Stimulated activated naive CD8-positive, alpha-beta T cell treated with anti-CD3 and anti-CD28 coated beads, Interleukin-15, Interleukin-2, amounts not matched to agents 100 ng/mL and 50 ng/mL, for 24 hours (primary cell): Measurements from ENCODE around the gene UBXN2A.
"Not testable (repeated sequence)": the region's sequence is repeated elsewhere in the genome, so short reads cannot be mapped to it uniquely, and the experiment has no call there.

Experiments
- H3K27ac Mint-ChIP-seq: one replicate; pipeline ENCODE4 v1.8.0; 2021; ENCODE audit warnings: mild to moderate bottlenecking, mixed read lengths
- H3K27me3 Mint-ChIP-seq: one replicate; pipeline ENCODE4 v1.8.0; 2021; ENCODE audit warnings: mixed read lengths
- H3K36me3 Mint-ChIP-seq: one replicate; pipeline ENCODE4 v1.8.0; 2021; ENCODE audit warnings: low read depth, mixed read lengths
- H3K4me1 Mint-ChIP-seq: one replicate; pipeline ENCODE4 v1.8.0; 2021; ENCODE audit warnings: low read depth, mixed read lengths
- H3K4me3 Mint-ChIP-seq: one replicate; pipeline ENCODE4 v1.8.0; 2021; ENCODE audit warnings: mild to moderate bottlenecking, mixed read lengths
- H3K9me3 Mint-ChIP-seq: one replicate; pipeline ENCODE4 v1.8.0; 2021; ENCODE audit warnings: mixed read lengths

The UBXN2A gene

GRCh38 chr2:24038786-24039499 lies 98.7 kb downstream of the UBXN2A start:
- Mint-ChIP-seq H3K4me3 (no peak overlapping the region), H3K27ac (no peak overlapping the region), H3K36me3 (peaks cover 39% of the 10 kb centered on the region)

GRCh38 chr2:24040511-24040910 lies 100.2 kb downstream of the UBXN2A start:
- H3K27me3 Mint-ChIP-seq, result no peaks in the 10 kb centered on the region
- H3K4me3 Mint-ChIP-seq, result no peak overlapping the region
- no peak overlapping the region for H3K27ac Mint-ChIP-seq
- H3K4me1 Mint-ChIP-seq, result peaks cover 14% of the 10 kb centered on the region
- H3K9me3 Mint-ChIP-seq, result no peaks in the 10 kb centered on the region
- peaks cover 35% of the 10 kb centered on the region for H3K36me3 Mint-ChIP-seq

More at GRCh38 chr2:24038786-24039499, 98.7 kb downstream of the UBXN2A start:
- peaks cover 12% of the 10 kb centered on the region for H3K4me1 Mint-ChIP-seq
- no peaks in the 10 kb centered on the region for H3K27me3 Mint-ChIP-seq
- no peaks in the 10 kb centered on the region for H3K9me3 Mint-ChIP-seq

- H3K4me1 Mint-ChIP-seq, result peaks cover 19% of the 10 kb centered on the region
- peaks cover 19% of the 10 kb centered on the region for H3K36me3 Mint-ChIP-seq
- H3K9me3 Mint-ChIP-seq, H3K27me3 Mint-ChIP-seq, H3K27ac Mint-ChIP-seq, H3K4me3 Mint-ChIP-seq: not testable (repeated sequence)
Observed at GRCh38 chr2:24043133-24043532, 102.9 kb downstream of the UBXN2A start.

- peaks cover 25% of the 10 kb centered on the region for H3K4me1 Mint-ChIP-seq
- no peak overlapping the region for H3K27ac Mint-ChIP-seq
- H3K9me3 Mint-ChIP-seq, result no peaks in the 10 kb centered on the region
- peaks cover 3% of the 10 kb centered on the region for H3K27me3 Mint-ChIP-seq
- H3K4me3 Mint-ChIP-seq, result peak overlapping the region; percentile 94
- H3K36me3 Mint-ChIP-seq, result peaks cover 5% of the 10 kb centered on the region
Observed at GRCh38 chr2:24045511-24046508, 105.5 kb downstream of the UBXN2A start.

GRCh38 chr2:24046599-24046929 lies 106.3 kb downstream of the UBXN2A start:
- Mint-ChIP-seq H3K27ac (no peak overlapping the region), H3K4me3 (peak overlapping the region; percentile 94), H3K9me3 (no peaks in the 10 kb centered on the region), H3K36me3 (peaks cover 5% of the 10 kb centered on the region), H3K27me3 (peaks cover 3% of the 10 kb centered on the region), H3K4me1 (peaks cover 25% of the 10 kb centered on the region)

GRCh38 chr2:24046930-24047702 lies 106.9 kb downstream of the UBXN2A start, which contains the start of gene WDCP:
WDCP (minus strand) TSS chr2:24047391; CDS start chr2:24039494, 7,897 bp downstream.
- peaks cover 5% of the 10 kb centered on the region for H3K36me3 Mint-ChIP-seq
- peak within 1 kb of the TSS; percentile 92 for H3K27ac Mint-ChIP-seq
- H3K27me3 Mint-ChIP-seq, result peaks cover 3% of the 10 kb centered on the region
- H3K9me3 Mint-ChIP-seq, result no peaks in the 10 kb centered on the region
- peak within 1 kb of the TSS; percentile 94 for H3K4me3 Mint-ChIP-seq
- peaks cover 25% of the 10 kb centered on the region for H3K4me1 Mint-ChIP-seq

- no peaks in the 10 kb centered on the region for H3K9me3 Mint-ChIP-seq
- H3K27me3 Mint-ChIP-seq, result peaks cover 3% of the 10 kb centered on the region
- H3K36me3 Mint-ChIP-seq, result peaks cover 5% of the 10 kb centered on the region
- H3K4me1 Mint-ChIP-seq, result peaks cover 25% of the 10 kb centered on the region
- peak overlapping the region; percentile 94 for H3K4me3 Mint-ChIP-seq
- H3K27ac Mint-ChIP-seq, result peak overlapping the region; percentile 92
Observed at GRCh38 chr2:24047703-24048033, 107.4 kb downstream of the UBXN2A start.

GRCh38 chr2:24048769-24049484 lies 108.7 kb downstream of the UBXN2A start:
- Mint-ChIP-seq H3K4me1 (peaks cover 25% of the 10 kb centered on the region), H3K4me3 (no peak overlapping the region), H3K27me3 (peaks cover 3% of the 10 kb centered on the region), H3K36me3 (no peaks in the 10 kb centered on the region), H3K9me3 (no peaks in the 10 kb centered on the region), H3K27ac (no peak overlapping the region)

- H3K4me3 Mint-ChIP-seq, result no peak within 1 kb of the TSS
- H3K9me3 Mint-ChIP-seq, result no peaks in the 10 kb centered on the region
- H3K27ac Mint-ChIP-seq, result no peak within 1 kb of the TSS
- H3K27me3 Mint-ChIP-seq, result peaks cover 3% of the 10 kb centered on the region
- no peaks in the 10 kb centered on the region for H3K36me3 Mint-ChIP-seq
- peaks cover 25% of the 10 kb centered on the region for H3K4me1 Mint-ChIP-seq
Observed at GRCh38 chr2:24049485-24050021, 109.3 kb downstream of the UBXN2A start, which contains the start of gene FKBP1B. FKBP1B (plus strand) TSS chr2:24049741; CDS start chr2:24049850, 109 bp downstream.

- Mint-ChIP-seq H3K4me3 (no peak overlapping the region), H3K9me3 (no peaks in the 10 kb centered on the region), H3K27me3 (peaks cover 3% of the 10 kb centered on the region), H3K4me1 (peaks cover 20% of the 10 kb centered on the region), H3K36me3 (no peaks in the 10 kb centered on the region), H3K27ac (no peak overlapping the region)
Observed at GRCh38 chr2:24050041-24050979, 110.0 kb downstream of the UBXN2A start.

- Mint-ChIP-seq H3K4me1 (peaks cover 12% of the 10 kb centered on the region), H3K4me3 (no peak overlapping the region), H3K36me3 (no peaks in the 10 kb centered on the region), H3K27ac (no peak overlapping the region), H3K9me3 (no peaks in the 10 kb centered on the region), H3K27me3 (peaks cover 3% of the 10 kb centered on the region)
Observed at GRCh38 chr2:24051833-24052232, 111.6 kb downstream of the UBXN2A start.

GRCh38 chr2:24052951-24053350 lies 112.7 kb downstream of the UBXN2A start:
- Mint-ChIP-seq H3K36me3 (no peaks in the 10 kb centered on the region), H3K27ac (no peak overlapping the region), H3K4me1 (peaks cover 5% of the 10 kb centered on the region), H3K9me3 (no peaks in the 10 kb centered on the region), H3K4me3 (no peak overlapping the region), H3K27me3 (no peaks in the 10 kb centered on the region)
